Activated CD4-positive, alpha-beta T cell treated with anti-CD3 and anti-CD28 coated beads for 48 hours (primary cell): ENCODE data around the gene TDRD1.
"Not testable (repeated sequence)": the region's sequence is repeated elsewhere in the genome, so short reads cannot be mapped to it uniquely, and the experiment has no call there.

Source experiments
- DNase-seq: peaks from one replicate; pipeline ENCODE4 v3.0.0-alpha.2; 2020

Gene TDRD1, protein sequence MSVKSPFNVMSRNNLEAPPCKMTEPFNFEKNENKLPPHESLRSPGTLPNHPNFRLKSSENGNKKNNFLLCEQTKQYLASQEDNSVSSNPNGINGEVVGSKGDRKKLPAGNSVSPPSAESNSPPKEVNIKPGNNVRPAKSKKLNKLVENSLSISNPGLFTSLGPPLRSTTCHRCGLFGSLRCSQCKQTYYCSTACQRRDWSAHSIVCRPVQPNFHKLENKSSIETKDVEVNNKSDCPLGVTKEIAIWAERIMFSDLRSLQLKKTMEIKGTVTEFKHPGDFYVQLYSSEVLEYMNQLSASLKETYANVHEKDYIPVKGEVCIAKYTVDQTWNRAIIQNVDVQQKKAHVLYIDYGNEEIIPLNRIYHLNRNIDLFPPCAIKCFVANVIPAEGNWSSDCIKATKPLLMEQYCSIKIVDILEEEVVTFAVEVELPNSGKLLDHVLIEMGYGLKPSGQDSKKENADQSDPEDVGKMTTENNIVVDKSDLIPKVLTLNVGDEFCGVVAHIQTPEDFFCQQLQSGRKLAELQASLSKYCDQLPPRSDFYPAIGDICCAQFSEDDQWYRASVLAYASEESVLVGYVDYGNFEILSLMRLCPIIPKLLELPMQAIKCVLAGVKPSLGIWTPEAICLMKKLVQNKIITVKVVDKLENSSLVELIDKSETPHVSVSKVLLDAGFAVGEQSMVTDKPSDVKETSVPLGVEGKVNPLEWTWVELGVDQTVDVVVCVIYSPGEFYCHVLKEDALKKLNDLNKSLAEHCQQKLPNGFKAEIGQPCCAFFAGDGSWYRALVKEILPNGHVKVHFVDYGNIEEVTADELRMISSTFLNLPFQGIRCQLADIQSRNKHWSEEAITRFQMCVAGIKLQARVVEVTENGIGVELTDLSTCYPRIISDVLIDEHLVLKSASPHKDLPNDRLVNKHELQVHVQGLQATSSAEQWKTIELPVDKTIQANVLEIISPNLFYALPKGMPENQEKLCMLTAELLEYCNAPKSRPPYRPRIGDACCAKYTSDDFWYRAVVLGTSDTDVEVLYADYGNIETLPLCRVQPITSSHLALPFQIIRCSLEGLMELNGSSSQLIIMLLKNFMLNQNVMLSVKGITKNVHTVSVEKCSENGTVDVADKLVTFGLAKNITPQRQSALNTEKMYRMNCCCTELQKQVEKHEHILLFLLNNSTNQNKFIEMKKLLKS

DNA sequence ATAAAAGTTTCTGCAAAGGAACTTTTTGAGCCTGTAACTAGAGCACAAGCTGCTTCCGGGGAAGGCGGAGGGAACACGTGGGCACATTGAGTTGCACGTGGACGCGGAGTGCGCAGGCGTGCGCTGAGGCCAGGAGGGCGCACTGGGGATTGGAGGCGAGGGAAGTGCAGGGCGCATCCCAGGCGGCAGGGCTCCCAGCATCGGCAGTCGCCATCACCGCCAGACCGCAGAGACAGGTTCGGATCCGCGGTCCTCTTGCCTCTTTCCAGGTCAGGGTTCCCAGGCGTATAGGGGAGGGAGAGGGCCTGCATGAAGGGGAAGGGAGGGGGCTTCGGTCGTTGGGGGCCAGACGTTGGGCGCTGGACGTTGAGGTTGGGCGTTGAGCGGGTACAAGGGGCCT is at the start of gene TDRD1:
TSS of gene TDRD1 (plus strand) at position 206 of the 400 bp plus-strand sequence. CDS start 8,479 bp downstream, outside the sequence.
- no peak for DNase-seq

DNA sequence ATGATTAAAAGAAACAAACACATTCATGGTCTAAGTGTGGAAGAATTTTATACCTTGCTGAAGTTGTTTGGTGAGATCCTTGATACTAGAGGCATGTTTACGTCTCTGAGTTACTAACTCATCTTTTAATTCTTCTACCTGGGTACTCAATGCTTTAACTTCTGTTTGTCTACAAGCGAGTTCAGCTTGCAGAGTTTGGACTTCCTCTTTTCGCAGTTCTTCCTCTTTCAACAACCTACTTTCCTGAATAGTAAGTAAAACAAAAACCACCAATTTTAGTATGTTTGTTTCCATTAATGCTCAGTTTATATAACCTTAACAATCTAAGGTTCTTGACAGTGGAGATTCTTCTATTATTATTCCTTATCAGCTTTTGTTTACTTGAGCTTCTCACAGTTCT is 48.1 kb upstream of the TDRD1 start:
- DNase-seq = no peak

DNA sequence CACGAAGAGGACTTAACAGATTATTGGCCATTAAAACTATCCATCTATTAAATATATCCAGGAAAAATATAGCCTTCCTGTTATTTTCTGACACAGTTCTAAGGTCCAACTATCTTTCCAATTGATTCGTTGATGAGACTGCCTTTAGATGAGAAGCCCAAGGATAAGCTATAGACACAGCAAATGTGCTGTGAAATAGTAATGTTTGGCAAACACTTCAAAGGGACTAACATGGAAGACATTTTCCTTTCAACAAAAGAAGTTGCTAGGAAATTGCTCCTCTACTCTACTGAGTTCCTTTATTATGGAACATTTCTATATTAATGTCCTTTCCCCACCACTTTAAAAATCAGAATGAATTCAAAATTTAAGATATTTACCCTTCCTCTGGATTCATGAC is 43.7 kb upstream of the TDRD1 start:
- no peak for DNase-seq

DNA sequence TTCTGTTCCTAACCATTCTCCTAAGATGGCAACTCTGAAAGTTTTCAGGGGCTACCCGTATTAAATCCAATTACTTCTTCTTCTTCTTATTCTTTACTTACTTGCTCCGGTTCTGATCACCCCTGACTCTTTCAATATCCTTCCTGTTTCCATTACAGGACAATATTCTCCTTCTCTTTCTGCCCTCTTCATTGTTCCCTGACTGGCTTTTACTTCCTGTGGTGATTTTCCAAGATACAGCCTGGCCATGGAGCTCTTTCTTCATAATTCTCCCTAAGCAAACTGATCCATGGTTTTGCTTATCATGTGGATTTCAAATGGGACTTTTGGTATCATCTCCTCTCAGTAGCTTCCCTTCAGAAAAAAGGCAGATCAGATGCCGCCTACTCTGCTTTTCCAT is 40.6 kb upstream of the TDRD1 start:
- no peak for DNase-seq

DNA sequence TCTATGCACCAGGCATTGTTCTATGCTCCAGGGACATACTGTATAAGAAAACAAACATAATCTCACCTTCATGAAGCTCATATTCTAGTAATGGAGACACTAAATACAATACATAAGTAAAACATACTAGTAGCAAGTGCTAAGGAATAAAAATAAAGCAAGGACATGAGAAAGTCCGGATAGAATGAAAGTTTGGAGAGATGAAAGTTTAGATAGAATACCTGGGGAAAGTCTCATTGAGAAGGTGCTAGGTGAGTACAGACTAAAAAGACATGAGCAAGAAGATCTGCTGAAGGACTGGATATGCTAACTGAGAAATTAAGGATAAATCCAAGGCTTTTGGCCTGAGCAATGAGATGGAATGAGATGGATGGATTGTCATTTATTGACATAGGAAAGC is 39.1 kb upstream of the TDRD1 start:
- no peak for DNase-seq

DNA sequence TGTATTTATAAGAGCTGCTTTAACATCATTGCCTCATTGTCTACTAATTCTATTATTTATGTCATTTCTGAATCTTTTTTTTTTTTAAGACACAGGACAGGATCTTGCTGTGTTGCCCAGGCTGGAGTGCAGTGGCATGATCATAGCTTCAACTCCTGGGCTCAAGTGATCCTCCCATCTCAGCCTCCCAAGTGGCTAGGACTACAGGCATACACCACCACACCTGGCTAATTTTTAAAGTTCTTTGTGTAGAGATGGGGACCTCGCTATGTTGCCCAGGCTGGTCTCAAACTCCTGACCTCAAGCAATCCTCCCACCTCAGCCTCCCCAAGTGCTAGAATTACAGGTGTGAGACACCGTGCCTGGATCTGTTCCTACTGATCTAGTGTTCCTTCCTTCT is 38.3 kb upstream of the TDRD1 start:
- DNase-seq = not testable (repeated sequence)

DNA sequence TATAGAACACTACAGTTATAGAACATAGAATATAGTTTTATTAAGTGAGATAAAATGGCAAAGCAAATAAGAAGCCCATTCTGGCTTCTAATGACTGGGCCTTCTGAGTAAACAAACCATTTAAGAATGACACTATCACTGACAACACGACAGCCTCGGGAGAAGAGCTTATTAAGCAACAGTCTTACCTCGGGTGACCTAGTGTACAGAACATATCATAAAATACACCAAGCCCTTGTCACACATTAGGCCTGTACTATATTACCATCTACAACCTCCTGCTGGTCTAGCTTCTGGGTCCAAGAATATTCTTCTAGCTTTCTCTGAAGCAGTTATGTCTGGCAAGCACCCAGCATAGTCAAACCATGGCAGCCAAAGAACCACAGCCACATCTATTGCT is 37.1 kb upstream of the TDRD1 start:
- DNase-seq = no peak

DNA sequence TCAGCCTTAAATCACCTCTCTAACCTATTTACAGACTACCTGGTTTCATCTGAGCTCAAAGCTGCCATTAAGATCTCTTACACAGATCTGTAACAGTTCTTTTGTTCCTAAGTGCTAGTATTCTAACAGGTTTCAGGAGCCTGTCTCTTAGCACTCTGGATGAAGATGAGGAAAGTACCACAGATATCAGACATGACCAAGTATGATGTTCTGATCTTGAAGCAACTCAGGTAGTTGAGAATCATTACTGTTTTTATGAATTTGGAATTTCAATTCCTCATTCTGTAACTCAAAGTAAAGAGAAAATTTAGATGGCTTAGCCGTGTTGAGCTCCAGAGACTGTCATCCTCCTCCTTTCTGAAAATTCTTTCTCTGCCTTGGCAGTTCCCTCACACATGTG is 36.0 kb upstream of the TDRD1 start:
- no peak for DNase-seq

DNA sequence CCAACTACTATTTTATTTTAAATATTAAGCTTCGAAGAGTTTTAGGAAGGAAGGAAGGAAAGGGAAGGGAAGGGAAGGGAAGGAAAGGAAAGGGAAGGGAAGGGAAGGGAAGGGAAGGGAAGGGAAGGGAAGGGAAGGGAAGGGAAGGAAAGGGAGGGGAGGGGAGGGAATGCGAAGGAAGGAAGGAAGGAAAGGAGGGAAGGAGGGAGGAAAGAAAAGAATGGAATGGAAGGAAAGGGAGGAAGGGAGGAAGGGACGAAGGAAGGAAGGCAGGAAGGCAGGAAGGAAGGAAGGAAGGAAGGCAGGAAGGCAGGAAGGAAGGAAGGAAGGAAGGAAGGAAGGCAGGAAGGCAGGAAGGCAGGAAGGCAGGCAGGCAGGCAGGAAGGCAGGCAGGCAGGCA is 29.7 kb upstream of the TDRD1 start:
- not testable (repeated sequence) for DNase-seq

DNA sequence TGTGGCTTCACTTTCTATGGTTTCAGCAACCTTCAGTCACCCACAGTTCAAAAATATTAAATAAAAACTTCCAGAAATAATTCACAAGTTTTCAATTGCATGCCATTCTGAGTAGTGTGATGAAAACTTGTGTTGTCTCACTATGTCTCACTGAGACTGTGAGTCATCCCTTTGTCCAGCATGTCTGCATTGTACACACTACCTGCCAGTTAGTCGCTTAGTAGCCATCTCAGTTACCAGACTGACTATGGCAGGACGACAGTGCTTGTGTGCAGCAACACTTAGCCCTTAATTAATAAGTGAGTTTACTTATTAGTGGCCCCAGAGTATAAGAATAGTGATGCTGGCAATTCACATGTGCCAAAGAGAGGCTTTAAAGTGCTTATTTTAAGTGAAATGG is 27.7 kb upstream of the TDRD1 start:
- DNase-seq = no peak

DNA sequence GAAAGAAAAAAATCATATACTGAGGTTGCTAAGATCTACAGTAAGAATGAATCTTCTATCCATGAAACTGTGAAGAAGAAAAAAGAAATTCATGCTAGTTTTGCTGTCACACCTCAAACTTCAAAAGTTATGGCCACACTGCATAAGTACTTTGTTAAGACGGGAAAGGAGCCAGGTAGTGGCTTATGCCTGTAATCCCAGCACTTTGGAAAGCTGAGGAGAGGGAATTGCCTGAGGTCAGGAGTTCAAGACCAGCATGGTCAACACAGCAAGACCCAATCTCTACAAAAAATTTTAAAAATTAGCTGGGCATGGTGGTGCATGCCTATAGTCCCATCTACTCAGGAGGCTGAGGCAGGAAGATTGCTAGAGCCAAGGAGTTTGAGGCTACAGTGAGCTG is 27.3 kb upstream of the TDRD1 start:
- no peak for DNase-seq

DNA sequence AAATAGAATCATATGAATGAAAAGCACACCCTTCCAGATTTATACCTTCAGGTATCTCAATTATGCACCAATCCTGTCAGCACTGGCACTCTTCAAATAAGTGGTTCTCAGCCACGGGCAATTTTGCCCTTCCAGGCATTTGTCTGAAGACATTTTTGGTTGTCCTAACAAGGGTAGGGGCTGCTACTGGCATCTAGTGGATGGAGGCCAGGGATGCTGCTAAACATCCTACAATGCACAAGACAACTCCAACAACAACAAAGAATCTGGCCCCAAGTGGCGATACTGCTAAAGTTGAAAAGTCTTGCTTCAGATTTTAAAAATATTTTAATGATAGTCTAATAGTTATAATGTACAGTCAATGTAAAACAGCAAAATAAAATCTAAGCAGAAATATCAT is 21.2 kb upstream of the TDRD1 start:
- no peak for DNase-seq

DNA sequence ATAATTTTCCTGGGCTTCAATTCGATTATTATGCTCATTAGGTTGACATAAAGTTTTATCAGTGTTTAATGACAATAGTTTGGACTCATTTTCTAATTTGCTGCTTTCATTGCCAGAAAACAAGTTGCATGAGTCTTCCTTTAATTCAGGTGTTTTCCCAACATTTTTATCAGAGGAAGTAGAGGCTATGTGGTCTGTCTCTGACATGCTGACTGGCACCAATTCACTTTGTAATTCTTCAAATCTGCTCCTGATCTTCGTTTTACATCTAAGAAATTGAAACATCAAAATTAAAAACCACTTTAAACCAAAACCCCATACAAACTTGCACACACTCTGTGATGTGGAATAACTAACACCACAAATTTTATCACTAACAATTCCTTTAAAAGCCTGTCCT is 16.1 kb upstream of the TDRD1 start:
- no peak for DNase-seq

DNA sequence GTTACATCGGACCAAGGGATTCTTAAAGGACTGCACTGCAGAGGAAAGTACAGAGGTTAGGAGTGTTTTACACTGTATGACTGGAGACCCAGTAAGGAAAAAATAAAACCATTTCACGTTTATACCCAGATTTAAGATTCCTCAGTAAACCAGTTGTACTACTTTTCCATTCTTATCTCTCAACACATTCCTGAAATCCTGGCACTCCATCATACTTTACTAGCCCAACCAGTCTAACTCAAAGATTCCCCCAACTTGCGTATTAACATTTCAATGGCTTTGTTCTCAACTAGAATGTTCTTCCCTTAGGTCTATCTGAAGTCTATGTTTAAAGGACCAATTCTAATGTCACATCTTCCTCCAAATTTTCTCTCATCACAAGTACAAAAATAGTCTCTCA is 13.1 kb upstream of the TDRD1 start:
- no peak for DNase-seq

DNA sequence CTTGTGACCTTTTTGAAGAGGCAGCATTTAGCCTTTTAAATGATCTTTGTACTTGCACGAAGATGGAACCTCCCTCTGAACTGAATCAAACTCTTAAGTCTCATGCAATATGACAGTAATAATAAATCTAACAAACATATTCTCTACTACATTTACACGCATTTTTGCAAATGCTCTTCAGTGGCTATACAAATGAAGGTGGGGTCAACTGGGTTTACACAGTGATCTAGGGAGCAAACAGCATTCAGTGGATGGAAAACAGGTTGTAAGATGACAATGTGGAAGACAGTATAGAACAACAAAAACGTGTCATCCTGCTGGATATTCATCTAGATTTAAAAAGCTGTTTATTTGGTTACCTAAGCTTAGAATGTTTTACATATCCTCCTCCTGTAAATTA is 12.7 kb upstream of the TDRD1 start:
- DNase-seq = no peak

DNA sequence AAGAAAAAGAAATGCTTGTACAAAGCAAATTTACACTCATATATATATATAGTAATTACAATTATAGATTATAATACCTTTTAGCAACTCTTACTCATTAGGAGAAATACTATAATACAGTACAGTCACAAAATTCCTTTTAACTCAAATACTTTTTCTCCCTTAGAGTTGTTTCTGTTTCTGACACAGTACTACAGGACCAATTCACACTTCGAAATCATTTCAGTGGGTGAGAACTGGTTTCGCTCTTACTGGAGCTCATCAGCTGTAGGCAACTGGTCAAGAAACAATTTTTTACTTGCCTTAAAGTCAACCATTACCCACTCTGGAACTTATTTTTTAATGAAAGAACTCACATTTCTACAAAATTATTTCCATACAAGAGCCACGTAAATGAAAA is 11.2 kb upstream of the TDRD1 start:
- no peak for DNase-seq

DNA sequence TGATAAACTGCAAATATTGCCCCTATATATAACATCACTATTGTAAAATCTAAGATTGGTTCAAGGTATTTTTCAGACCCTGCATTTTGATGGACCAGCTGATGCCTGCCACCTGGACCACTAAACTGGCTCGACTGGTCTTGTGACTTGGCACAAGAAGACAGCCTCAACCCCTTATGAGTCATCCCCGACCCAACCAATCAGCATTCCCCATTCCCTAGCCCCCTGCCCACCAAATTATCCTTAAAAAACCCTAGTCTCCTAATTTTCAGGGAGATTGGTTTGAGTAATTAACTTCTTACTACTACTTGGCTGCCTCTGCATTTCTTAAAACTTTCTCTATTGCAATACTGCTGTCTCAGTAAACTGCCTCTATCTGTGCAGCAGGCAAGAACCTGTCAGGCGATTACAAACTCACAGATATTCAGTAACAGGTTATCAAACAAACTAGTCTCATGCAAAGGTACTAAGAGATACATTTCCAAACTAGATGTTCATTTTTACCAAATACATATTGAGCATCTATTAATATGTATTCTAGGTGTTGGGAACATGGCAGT is 10.6 kb upstream of the TDRD1 start:
- DNase-seq = no peak

DNA sequence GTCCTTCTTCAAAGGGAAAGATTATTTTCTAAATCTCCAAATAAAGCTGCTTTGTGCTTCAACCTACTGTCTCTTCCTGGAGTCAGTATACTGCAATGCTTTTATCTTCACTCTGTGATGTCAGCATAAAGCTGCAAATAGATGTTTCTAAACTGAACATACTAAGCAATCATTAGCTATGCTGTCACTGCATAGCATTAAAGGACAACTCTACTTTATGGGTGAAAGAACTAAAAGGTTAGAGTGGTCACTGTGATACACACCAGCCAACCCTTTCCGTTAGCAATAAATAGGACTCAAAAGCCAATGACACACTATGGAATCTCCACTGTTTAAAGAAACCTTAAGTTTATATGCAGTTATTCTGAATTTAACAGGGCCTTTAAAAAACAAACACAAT is 6.9 kb upstream of the TDRD1 start:
- DNase-seq = no peak

DNA sequence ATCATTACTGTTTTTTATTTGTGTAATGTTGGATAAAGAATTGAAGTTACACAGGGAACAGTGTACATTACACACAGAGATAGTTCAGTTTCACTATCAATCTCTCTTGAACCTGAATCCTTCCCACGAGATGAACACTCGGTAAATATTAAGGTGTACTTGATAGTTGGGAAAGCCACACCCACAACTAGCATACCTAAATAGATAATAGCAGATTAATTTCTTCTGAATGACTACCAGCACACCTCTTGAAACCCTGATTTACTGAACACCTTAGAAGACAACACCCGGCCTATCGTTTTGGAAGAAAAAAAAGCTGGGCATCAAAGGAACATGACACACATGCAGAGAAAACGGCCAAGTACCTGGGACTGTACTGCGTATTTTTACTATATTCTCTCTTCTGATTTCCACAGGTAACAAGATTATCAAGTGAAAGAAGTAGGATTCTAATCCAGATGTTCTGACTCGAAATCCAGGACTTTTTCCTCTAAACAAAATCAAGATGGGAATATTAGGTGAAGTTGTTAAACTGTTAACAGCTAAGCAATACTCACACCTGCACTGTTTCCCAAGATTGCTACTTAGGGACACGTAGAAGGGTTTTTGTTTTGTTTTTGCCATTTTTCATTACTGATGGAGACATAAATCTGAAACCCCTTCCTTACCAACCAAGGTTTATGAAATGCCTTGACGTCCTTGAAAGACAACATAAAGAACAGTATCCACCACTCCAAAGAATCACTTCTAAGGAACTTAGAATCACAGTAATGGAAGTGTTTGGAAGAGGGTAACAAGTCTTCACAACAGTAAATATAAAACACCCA is 6.2 kb upstream of the TDRD1 start:
- DNase-seq = no peak

DNA sequence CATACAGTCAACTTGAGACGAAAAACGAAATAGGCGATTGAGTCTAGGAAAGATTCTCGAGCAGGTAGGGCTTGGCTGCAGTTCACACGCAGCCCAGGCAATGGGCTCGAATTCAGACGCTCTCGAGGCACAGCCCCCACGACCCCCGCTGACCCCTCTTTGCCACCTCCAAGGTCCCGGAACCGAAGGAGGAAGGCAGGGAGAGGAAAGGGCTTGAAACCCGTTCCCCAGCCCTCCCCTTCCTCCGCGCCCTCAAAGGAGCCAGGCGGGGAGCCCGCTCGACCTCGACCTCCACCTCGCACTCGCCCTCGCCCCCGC is 5.6 kb upstream of the TDRD1 start:
- no peak for DNase-seq

DNA sequence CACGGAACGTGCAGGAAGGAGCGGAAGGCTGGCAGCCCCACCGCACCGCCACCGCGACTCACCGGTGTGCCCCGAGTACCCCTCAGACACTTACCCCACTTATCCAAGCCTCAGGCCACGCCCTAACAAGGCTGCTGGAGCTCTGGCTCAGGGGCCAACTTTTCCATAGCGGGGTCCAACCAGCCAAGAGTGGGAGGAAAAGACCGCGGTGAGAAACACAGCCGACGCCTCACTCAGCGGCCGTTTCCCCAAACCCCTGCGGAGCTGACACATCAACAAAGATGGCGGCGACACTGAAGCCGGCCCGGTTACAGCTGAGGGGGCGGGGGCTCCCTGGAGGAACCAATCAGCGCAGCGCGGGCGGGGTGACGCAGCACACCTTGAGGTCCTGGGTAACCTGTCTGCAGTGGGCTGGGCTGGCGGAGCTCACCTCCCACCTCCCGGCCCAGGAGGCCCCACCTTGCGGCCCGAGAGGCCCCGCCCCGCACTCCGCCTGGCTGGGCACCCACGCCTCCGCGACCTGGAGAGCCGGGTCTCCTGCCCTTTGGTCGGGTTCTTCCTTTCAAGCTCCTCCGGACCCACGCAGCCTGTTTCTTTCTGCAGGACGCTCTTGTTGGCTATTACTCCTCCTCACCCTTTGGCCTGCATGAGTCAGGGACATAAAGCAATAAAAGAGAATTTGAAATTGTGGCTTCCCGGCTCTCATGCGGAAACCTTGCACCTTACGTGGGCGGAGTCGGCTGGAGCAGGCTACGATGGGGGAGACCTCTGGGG is 5.0 kb upstream of the TDRD1 start, which contains the start of gene CCDC186:
TSS of gene CCDC186 (minus strand) at position 283 of the 774 bp plus-strand sequence. CDS start 10,935 bp downstream, outside the sequence.
- DNase-seq = peak; percentile 99
